NCI-H2107 treated with DMSO at 0.1 percent for 48 hours (cell line): Measurements from ENCODE around the gene KLHL24.
"Not testable (repeated sequence)": the region's sequence is repeated elsewhere in the genome, so short reads cannot be mapped to it uniquely, and the experiment has no call there.

Source experiments
- DNase-seq: peaks from one replicate; lab custom pipeline; 2025; ENCODE audit not compliant: unreplicated experiment; lab: John Stamatoyannopoulos, UW

KLHL24 gene

DNA sequence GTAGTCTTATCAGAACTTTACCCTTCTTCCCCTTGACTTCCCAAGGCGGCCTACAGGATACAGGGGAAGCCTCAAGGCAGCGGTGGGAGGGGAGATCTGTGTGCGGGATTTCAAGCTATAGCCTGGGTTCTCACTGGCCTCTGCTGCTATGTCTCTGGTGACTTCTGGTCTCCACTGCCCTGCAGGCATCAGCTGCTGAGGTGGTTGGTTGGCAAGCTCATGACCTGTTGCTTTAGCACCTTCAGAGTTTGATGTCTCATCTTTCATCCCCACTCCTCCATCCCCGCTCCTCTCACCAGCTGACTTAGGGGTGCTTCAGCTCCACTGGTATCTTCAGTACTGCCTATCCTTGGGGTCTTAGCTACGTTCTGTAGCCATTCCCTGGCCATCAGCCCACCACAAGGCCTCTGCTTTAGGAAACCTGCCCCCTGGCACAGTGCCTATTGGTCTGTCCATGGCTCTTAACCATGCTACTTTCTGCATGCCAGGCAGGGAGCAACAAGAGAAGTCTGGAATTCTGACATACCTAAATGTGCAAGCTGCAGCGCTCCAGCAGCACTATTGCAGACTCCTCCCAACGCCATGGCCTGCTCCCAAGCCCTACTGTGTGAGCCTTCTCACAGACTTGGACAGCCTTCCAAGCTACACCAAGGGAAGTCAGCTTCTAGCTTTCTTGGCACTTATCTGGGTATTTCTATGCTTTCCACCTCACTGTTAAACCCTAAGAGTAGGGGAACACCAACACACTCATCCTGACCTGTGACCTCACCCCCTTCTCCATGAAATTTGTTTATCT lies 60.3 kb downstream of the KLHL24 start:
- no peak for DNase-seq

DNA sequence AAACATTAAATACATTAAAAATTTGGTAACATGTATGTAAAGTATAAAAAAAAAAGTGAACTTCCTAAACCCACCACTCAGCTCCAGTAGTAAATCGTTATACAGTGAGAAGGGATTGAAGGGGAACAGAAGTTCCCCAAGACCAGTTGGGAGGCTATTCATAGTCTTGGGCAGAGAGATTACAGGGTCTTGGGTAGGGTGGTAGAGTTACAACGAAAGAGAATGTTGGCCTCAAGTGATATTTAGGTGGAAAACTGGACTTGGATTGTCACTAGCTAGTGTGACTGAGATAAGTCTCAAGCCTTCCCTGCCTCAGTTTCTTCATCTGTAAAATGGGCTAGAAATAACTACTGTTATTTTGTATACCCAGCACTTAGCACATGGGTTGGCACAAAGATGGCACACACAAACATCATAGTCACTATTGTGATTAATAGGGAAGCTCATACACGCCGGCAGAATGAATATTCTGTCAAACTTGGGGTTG lies 61.7 kb downstream of the KLHL24 start:
- no peak for DNase-seq

- DNase-seq, result peak; percentile 63
Measured at GRCh38 chr3:183697610-183698317, 62.3 kb downstream of the KLHL24 start, which contains the start of gene YEATS2. Gene YEATS2 (plus strand): TSS chr3:183697797. CDS start chr3:183715163, 17,366 bp downstream.

DNA sequence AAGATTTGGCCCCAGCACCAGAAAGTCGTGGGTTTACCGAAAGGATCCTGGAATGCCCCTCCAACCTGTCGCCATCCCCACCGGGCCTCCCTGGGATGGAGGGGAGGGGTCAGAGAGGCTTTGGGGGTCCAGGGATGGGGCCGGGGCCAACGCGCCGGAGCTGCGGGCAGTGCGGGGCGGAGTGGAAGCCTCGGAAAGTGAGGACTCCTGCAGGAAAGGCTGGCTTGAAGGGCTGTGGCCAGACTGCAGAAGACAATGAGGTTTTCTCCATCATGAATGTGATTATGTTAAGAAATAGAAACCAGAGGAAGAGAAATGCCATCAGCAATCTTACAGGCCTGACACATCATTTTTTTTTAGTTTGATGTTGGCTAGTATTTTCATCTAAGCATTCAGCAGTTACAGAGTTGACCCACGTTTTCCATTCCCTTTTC lies 62.9 kb downstream of the KLHL24 start:
- peak; percentile 70 for DNase-seq

DNA sequence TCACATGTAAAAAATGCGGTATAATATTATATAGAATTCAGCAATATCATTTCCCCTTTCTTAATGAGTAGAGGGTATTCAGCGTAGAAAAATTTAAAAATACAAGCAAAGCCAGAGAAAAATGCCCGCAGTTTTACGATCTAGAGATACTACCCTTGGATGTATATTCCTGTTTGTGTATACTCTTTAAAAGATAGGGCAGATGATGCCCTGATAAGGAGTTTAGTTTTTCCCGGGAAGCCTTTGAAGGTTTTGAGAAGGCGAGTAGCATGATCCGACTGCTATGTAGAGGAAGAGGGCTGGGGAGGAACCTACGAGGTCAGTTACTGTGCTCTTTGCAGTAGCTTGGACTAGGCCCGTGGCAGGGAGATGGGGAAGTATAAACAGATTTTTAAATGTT lies 63.3 kb downstream of the KLHL24 start:
- DNase-seq, result peak; percentile 70

DNA sequence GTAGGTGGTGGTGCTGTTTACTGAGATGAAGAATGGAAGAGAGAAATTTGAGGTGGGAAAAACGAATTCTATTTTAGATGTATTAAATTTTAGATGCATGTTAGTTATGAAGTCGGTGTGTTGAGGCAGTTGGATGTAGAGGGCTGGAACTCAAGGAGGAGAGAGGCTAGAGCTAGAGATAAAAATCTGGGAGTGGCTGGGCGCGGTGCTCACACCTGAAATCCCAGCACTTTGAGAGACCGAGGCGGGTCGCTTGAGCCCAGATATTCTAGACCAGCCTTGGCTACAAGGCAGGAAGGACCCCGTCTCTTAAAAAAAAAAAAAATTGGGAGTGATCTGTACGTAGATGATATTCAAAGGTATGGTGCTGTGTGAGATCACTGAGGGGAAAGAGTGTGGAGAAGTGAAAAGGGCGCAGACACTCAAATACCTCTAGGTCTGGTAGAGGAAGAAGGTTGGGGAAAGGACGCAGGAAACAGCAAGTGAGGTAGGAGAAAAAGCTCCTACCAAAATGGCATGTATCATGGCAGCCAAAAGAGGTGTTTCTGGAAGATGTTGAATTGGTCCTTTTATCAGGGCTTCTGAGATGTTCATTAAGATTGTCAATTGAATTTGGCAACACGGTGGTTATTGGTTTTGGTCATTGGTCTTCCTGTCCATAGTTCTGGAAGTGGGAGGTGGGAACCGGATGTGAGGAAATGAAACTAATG lies 64.0 kb downstream of the KLHL24 start:
- DNase-seq, result no peak

- DNase-seq, result peak; percentile 80
Measured at GRCh38 chr3:183701744-183702143, 66.3 kb downstream of the KLHL24 start.

DNA sequence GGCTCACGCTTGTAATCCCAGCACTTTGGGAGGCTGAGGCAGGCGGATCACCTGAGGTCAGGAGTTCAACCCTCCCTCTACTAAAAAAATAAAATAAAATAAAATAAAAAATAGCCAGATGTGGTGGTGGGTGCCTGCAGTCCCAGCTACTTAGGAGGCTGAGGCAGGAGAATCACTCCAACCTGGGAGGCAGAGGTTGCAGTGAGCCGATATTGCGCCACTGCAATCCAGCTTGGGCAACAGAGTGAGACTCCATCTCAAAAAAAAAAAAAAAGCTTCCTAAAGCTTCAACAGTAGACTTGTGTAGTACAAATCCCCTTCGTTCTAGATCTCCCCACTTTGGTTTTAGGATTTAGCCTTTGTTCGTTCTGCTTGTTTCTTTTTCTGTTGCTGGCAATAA lies 68.5 kb downstream of the KLHL24 start:
- not testable (repeated sequence) for DNase-seq

GRCh38 chr3:183710231-183710630 lies 74.8 kb downstream of the KLHL24 start:
- no peak for DNase-seq

DNA sequence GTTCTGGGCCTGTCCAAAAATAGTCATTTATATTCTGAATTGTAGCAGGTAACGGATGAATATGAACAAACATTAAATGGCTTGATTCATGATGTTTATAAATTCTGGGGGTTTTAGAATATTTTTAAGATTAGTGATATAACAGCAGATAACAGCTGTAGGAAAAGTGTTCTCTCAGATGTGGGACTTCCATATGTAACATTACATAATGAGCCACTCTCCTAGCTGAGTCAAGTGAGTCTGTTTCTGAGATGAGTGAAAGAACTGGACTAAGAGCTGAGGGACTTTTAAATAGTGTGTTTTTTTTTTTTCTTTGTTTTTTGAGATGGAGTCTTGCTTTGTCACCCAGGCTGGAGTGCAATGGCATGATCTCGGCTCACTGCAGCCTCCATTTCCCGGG lies 76.1 kb downstream of the KLHL24 start:
- DNase-seq, result no peak

DNA sequence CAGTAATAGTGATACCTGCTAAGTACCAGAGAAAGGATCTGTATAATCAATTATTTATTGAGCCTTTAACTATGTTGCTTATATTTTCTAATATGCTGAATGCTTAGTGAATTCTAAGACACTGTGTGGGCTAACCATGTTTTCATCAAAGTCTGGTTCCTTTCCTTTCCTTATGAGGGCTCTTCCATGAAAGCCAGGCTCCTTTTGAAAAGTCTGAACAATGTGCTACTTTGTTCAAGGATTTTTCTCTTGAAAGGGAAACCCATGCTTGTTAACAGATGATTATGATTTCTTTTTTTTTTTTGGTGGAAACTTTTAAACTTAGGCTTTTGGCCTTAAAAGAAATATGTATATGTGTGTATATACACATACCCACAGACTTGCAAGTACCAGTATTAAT lies 79.2 kb downstream of the KLHL24 start:
- no peak for DNase-seq

DNA sequence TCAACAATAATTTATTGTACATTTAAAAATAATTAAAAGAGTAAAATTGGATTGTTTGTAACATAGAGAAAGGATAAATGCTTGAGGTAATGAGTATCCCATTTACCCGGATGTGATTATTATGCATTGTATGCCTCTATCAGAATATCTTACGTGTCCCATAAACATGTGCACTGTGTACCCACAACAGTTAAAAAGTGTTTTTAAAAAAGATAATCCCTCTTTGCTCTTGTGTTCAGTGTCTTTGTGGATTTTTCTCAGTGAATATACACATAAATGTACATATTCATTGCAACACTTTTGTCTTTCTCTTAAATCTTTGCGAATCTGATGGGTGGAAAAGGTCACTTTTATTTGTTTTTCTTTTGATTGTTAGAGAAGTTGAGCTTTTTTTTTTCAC lies 82.6 kb downstream of the KLHL24 start:
- no peak for DNase-seq

DNA sequence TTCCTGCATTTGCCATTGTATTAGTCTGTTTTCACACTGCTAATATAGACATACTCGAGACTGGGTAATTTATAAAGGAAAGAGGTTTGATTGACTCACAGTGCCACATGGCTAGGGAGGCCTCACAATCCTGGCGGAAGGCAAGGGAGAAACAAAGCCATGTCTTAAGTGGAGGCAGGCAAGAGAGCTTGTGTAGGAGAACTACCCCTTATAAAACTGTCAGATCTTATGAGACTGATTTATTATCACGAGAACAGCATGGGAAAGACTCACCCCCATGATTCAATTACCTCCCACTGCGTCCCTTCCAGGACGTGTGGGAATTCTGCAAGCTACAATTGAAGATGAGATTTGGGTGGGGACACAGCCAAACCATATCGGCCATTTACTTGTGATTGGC lies 90.0 kb downstream of the KLHL24 start:
- DNase-seq, result no peak

DNA sequence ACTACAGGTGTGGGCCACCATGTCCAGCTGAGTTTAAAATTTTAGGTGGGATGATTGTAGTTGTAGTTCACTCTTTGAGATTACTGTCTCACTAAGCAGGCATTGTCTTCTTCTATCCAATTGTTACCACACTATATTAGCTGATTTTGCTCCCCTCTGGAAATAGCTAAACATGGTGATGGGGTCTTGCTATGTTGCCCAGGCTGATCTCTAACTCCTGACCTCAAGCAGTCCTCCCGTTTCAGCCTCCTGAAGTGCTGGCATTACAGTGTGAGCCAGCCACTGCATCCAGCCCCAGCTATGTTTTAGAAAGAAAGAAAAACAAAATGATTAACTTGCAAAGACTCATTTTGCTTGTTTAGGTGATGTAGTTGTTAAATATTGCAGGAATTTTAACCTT lies 92.8 kb downstream of the KLHL24 start:
- no peak for DNase-seq

GRCh38 chr3:183730361-183730760 lies 94.9 kb downstream of the KLHL24 start:
- no peak for DNase-seq

- no peak for DNase-seq
Measured at GRCh38 chr3:183731611-183732010, 96.2 kb downstream of the KLHL24 start.

DNA sequence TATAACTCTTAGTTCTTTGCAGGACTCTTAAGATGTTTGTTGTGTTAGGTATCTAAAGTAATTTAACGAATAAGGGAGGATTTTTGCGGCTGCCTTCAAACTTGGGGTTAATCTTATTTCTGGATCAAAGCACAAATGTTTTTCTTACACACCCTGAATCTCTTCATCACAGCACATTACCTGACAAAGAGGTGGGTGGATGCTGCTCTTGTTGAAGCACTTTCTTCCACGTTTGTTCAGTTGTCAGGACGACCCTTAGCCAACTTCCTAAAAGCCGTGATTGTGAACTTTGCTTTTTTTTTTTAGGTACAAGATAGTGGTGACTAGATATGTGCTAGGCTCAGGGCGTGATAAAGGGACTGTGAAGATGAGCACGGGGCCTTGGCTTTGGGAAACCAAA lies 98.1 kb downstream of the KLHL24 start:
- no peak for DNase-seq
